ENCODE measurements around the gene ARHGAP22. TPM values are rescaled to one million over a fixed set of nuclear protein-coding genes. Genes with fewer than 3 reads are reported as not detected.

ARHGAP22 gene
- total RNA-seq, 1 donor, result 60.2 TPM

DNA sequence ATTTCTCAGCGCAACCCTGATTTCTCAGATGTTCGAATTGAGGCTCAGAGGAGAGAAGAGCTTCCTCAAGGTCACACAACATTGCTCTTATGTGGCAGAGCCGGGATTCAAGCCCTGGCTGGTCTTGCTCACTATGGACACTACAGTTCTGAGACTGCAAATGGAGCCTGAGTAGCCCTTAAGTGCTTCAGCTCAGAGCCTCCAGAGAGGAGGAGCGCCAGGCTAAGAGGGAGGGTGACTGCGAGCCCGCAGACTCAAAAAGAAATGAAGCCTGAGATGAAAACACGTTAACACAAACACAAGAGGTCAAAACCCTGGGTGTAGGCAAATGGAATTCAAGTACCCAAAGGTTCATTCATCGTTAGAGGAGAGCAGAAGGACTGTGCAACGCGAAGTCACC lies 13.9 kb downstream of the ARHGAP22 start:
- H3K4me3 ChIP-seq (ENCODE audit: low read depth, low read length), result no peak overlapping the region
- TF ChIP-seq, protein P1, sequence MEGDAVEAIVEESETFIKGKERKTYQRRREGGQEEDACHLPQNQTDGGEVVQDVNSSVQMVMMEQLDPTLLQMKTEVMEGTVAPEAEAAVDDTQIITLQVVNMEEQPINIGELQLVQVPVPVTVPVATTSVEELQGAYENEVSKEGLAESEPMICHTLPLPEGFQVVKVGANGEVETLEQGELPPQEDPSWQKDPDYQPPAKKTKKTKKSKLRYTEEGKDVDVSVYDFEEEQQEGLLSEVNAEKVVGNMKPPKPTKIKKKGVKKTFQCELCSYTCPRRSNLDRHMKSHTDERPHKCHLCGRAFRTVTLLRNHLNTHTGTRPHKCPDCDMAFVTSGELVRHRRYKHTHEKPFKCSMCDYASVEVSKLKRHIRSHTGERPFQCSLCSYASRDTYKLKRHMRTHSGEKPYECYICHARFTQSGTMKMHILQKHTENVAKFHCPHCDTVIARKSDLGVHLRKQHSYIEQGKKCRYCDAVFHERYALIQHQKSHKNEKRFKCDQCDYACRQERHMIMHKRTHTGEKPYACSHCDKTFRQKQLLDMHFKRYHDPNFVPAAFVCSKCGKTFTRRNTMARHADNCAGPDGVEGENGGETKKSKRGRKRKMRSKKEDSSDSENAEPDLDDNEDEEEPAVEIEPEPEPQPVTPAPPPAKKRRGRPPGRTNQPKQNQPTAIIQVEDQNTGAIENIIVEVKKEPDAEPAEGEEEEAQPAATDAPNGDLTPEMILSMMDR (IDR thresholded peaks at IDR 0.05; ENCODE audit: insufficient read depth, low read length), result no peak
- no peak for DNase-seq (ENCODE audit: low read depth)

DNA sequence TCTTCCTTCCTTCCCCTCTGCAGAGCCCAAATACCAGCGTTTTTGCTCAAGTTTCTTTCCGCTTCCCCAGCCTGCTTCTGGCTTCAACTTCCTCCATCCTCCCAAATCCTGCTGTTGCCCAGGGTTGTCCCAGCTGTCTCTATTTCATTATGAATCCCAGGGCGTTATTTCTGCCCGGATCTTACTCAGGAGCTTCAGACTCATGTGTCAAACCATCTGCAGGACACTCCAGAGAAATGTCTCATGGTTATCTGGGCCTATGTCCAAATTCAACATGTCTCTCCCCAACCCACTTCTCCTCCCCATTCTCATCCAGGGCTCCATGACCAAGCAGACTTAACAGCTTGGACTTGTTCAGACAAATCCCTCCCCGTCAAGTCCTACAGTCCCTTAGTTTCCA lies 15.6 kb downstream of the ARHGAP22 start:
- TF ChIP-seq, protein P1 (IDR thresholded peaks at IDR 0.05; ENCODE audit: insufficient read depth, low read length), result no peak
- peak; percentile 94 for DNase-seq (ENCODE audit: low read depth)
- no peak overlapping the region for H3K4me3 ChIP-seq (ENCODE audit: low read depth, low read length)

DNA sequence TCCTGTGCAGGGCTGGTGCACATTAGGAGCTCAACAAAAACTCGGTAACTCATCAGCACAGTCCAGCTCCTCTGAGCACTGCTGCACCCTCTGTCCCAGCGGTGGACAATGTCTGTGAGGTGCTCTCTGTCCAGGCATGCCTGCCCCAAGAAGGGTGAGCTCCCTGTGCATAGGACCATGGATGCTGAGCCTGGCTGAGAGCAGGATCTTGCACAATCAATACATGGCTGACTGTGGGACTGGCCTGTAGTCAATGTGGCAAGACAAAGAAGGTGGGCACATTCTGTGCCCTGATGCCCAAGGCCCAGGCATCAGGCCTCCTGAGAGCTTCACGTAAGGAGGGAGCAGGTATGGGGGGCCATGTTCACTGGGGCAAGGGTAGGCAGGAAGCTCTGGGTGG lies 17.1 kb downstream of the ARHGAP22 start:
- H3K4me3 ChIP-seq (ENCODE audit: low read depth, low read length), result no peak overlapping the region
- TF ChIP-seq, protein P1 (IDR thresholded peaks at IDR 0.05; ENCODE audit: insufficient read depth, low read length), result no peak
- no peak for DNase-seq (ENCODE audit: low read depth)

DNA sequence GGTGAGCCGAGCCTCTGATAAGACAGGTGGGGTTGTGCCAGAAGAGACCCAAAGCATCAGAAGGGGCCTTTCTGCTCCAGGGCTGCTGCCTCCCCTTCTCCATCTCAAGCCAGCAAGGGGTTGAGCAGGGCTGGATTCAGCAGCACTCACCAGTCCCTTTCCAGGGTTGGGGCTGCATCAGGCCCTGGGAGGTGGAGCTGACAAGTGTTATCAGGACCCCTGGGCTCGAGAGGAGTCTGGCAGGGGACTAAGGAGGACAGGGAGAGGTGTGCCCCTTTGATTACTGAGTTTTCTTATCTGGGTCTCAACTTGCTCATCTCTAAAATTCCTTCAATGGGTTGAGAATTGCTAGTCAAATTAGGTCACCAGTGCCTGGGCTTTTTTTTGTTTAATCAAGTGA lies 17.8 kb downstream of the ARHGAP22 start:
- DNase-seq (ENCODE audit: low read depth), result no peak
- TF ChIP-seq, protein P1 (IDR thresholded peaks at IDR 0.05; ENCODE audit: insufficient read depth, low read length), result no peak
- no peak overlapping the region for H3K4me3 ChIP-seq (ENCODE audit: low read depth, low read length)

DNA sequence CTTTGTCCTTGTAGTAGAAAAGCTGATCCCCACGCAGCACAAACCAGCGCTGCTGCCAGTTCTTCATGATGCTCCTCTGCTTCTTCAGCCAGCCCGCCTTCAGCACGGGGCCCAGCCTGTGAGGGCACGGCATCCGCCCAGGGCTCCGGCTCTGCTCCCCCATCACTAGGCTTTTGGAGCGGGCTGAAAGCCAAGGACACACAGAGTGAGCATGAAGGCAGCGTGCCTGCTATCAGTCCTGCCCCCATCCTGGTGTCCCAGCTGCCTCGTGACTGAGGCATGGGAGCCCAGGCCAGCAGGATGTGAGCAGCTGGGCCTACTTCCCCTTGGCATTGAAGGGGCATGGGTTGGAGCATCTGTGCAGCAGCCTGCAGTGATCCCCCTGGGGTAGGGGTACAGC lies 21.9 kb downstream of the ARHGAP22 start:
- no peak for DNase-seq (ENCODE audit: low read depth)
- TF ChIP-seq, protein P1 (IDR thresholded peaks at IDR 0.05; ENCODE audit: insufficient read depth, low read length), result no peak
- H3K4me3 ChIP-seq (ENCODE audit: low read depth, low read length), result no peak overlapping the region

DNA sequence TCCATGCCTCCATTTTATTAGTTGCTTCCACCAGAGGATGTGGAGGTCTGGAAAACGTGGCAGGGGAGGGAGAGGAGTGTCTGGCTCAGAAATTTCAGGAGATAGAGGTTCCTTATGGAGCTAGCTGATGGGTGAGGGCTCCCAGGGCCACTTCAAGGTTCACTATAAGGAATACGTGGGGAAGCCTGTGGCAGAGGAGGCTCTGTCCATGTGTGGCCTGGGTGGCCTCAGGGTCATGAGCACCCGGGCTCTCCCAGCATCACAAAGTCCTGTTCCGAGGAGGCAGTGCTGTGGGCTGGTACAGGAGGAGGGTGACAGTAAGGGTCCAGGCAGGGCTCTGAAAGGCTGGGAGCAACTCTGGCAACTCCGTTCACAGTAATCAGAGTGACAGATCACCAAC lies 24.6 kb downstream of the ARHGAP22 start:
- TF ChIP-seq, protein P1 (IDR thresholded peaks at IDR 0.05; ENCODE audit: insufficient read depth, low read length), result no peak
- DNase-seq (ENCODE audit: low read depth), result no peak
- H3K4me3 ChIP-seq (ENCODE audit: low read depth, low read length), result no peak overlapping the region

DNA sequence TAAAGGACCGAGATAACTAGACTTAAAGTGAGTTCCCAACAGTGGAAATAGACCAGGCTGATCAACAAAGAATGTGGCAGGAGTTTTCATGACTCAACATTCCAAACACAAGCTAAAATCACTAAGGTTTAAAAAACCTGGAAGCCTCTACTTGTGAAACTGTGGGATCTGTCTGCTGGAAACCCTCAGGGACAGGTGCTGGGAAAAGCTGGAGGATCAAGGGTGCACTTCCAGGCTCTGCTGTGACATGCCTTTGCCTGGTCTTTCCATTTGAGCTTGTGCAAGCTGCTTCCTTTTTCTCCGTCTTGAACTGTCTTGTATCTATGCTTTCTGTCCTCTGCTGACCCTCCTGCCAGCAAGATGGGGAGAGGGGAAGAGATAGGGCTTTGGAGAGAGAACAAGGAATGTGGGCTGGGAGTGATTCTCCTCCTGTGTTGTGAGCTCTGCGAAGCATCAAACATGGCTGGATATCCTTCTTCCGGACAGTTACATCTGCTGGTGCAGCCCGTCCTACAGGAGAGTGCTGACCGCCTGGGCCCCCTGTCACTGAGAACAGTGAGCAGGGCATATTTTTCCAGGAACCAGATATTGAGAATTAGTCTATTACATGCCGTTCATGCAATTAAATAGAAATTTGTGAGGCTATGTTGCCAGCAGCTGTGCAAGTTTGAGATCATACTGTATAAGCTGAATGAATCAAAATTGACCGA lies 25.5 kb downstream of the ARHGAP22 start:
- TF ChIP-seq, protein P1 (IDR thresholded peaks at IDR 0.05; ENCODE audit: insufficient read depth, low read length), result no peak
- DNase-seq (ENCODE audit: low read depth), result peak; percentile 84
- H3K4me3 ChIP-seq (ENCODE audit: low read depth, low read length), result peak overlapping the region; percentile 13
